KMS-11 (cell line): ENCODE data around the gene DYRK1B.

Experiments used
- H2AFZ ChIP-seq: fragments of 200-600 bp; sonication (generic); 2 replicates; pipeline ENCODE4 v1.6.1; 2016; ENCODE audit warnings: antibody characterized with exemption, mixed run types, low read depth
- H3K27ac ChIP-seq: fragments of 200-600 bp; sonication (generic); 2 replicates; pipeline ENCODE4 v1.6.1; 2016; ENCODE audit warnings: mild to moderate bottlenecking, mixed run types
- H3K27me3 ChIP-seq: fragments of 200-600 bp; sonication (generic); 2 replicates; pipeline ENCODE4 v1.6.1; 2017; ENCODE audit warnings: mild to moderate bottlenecking, low read depth, mixed run types, moderate library complexity; ENCODE audit not compliant: insufficient read depth
- H3K36me3 ChIP-seq: fragments of 200-600 bp; sonication (generic); 2 replicates; pipeline ENCODE4 v1.6.1; 2017; ENCODE audit warnings: mild to moderate bottlenecking, mixed run types; ENCODE audit not compliant: insufficient read depth
- H3K4me1 ChIP-seq: fragments of 200-600 bp; sonication (generic); 2 replicates; pipeline ENCODE4 v1.6.1; 2016; ENCODE audit warnings: mild to moderate bottlenecking, low read depth, mixed run types; ENCODE audit not compliant: poor library complexity, severe bottlenecking
- H3K4me2 ChIP-seq: fragments of 200-600 bp; sonication (generic); 2 replicates; pipeline ENCODE4 v1.7.0; 2016; ENCODE audit warnings: mild to moderate bottlenecking, mixed run types
- H3K4me3 ChIP-seq: fragments of 200-600 bp; sonication (generic); IDR thresholded peaks from 2 replicates; pipeline ENCODE4 v1.6.1; 2017; ENCODE audit warnings: low read depth, low read length, mixed read lengths; ENCODE audit not compliant: insufficient read depth
- H3K79me2 ChIP-seq: fragments of 200-600 bp; sonication (generic); 2 replicates; pipeline ENCODE4 v1.6.1; 2016; ENCODE audit warnings: low read depth, mixed run types; ENCODE audit not compliant: insufficient read depth
- H3K9ac ChIP-seq: fragments of 200-600 bp; sonication (generic); 2 replicates; pipeline ENCODE4 v1.6.1; 2016; ENCODE audit warnings: mild to moderate bottlenecking, mixed run types
- H4K20me1 ChIP-seq: fragments of 200-600 bp; sonication (generic); 2 replicates; pipeline ENCODE4 v1.6.1; 2016; ENCODE audit warnings: mild to moderate bottlenecking, mixed run types; ENCODE audit not compliant: insufficient read depth
- TF ChIP-seq, protein P1 (sequence below): fragments of 200-600 bp; sonication (generic); conservative IDR thresholded peaks from 2 replicates; pipeline ENCODE4 v1.6.1; 2017; ENCODE audit warnings: low read depth, mild to moderate bottlenecking, antibody characterized with exemption, low read length, moderate library complexity, mixed read lengths

DYRK1B gene

GRCh38 chr19:39845172-39845571 lies 11.2 kb upstream of the DYRK1B start:
- Histone ChIP-seq H3K36me3 (no peaks in the 10 kb centered on the region), H4K20me1 (peaks cover 21% of the 10 kb centered on the region), H3K79me2 (peaks cover 59% of the 10 kb centered on the region), H3K4me2 (peak overlapping the region; percentile 73), H2AFZ (no peak overlapping the region), H3K9ac (peak overlapping the region; percentile 95; the same call in 1 of the 2 replicates), H3K4me3 (no peak overlapping the region), H3K27me3 (no peaks in the 10 kb centered on the region), H3K4me1 (peaks cover 35% of the 10 kb centered on the region), H3K27ac (peak overlapping the region; percentile 73; the same call in 1 of the 2 replicates)
- TF ChIP-seq, protein P1, sequence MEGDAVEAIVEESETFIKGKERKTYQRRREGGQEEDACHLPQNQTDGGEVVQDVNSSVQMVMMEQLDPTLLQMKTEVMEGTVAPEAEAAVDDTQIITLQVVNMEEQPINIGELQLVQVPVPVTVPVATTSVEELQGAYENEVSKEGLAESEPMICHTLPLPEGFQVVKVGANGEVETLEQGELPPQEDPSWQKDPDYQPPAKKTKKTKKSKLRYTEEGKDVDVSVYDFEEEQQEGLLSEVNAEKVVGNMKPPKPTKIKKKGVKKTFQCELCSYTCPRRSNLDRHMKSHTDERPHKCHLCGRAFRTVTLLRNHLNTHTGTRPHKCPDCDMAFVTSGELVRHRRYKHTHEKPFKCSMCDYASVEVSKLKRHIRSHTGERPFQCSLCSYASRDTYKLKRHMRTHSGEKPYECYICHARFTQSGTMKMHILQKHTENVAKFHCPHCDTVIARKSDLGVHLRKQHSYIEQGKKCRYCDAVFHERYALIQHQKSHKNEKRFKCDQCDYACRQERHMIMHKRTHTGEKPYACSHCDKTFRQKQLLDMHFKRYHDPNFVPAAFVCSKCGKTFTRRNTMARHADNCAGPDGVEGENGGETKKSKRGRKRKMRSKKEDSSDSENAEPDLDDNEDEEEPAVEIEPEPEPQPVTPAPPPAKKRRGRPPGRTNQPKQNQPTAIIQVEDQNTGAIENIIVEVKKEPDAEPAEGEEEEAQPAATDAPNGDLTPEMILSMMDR: no peak

DNA sequence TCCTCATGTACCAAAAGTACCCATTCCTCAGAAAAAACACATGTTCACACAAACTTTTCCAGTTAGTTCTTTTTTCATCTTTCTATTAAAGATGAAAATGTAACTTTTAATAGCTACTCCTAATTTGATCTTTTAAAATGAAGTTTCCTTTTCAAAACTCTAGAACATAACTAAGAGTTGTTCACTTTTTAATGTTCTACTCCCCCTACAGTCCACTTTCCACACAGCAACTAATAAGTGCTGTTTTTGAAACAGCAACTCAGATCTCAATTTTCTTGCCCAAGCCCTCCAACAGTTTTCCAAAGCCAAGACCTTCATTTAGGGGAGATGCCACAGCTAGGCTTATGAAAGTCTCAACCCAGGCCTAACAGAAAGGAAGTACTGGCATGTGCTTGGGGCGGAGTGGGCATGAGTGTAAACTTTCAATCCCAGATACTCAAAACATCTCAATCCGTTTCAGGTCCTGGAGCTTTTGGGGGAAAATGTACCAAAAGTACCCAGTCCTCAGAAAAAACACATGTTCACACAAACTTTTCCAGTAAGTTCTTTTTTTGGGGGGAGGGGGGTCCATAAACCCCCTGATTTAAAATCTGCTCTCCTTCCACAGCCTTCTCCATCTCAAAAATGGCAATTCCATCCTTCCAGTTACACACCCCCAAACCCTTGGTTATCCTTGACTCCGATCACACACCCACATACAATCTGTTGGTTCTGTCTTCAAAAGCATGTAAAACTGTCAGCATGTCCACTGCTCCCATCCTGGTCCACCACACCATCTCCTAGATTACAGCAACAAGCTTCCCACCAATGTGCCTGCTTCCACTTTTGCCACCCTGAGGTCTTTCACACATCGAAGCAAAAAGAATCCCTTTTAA lies 10.2 kb upstream of the DYRK1B start:
- Histone ChIP-seq H3K9ac (no peak overlapping the region; the same call in 1 of the 2 replicates), H2AFZ (no peak overlapping the region), H3K4me2 (peak overlapping the region; percentile 73), H3K27me3 (no peaks in the 10 kb centered on the region), H3K79me2 (peaks cover 68% of the 10 kb centered on the region), H3K27ac (no peak overlapping the region), H4K20me1 (peaks cover 21% of the 10 kb centered on the region), H3K4me1 (peaks cover 35% of the 10 kb centered on the region), H3K36me3 (no peaks in the 10 kb centered on the region), H3K4me3 (no peak overlapping the region)
- TF ChIP-seq, protein P1: peak; percentile 71

- H2AFZ ChIP-seq: no peak overlapping the region
- H3K27ac ChIP-seq: peak overlapping the region; percentile 2; the same call in 1 of the 2 replicates
- no peaks in the 10 kb centered on the region for H3K36me3 ChIP-seq
- H3K9ac ChIP-seq: no peak overlapping the region
- peaks cover 21% of the 10 kb centered on the region for H4K20me1 ChIP-seq
- H3K4me2 ChIP-seq: peak overlapping the region; percentile 73; the same call in 1 of the 2 replicates
- H3K4me1 ChIP-seq: peaks cover 35% of the 10 kb centered on the region
- TF ChIP-seq, protein P1: no peak; the same call in 1 of the 2 replicates
- no peaks in the 10 kb centered on the region for H3K27me3 ChIP-seq
- no peak overlapping the region for H3K4me3 ChIP-seq
- H3K79me2 ChIP-seq: peaks cover 75% of the 10 kb centered on the region
These were observed 8.9 kb upstream of the DYRK1B start for GRCh38 chr19:39842693-39843435.

GRCh38 chr19:39841041-39841440 lies 7.1 kb upstream of the DYRK1B start:
- no peaks in the 10 kb centered on the region for H3K27me3 ChIP-seq
- H3K9ac ChIP-seq: no peak overlapping the region
- H3K4me3 ChIP-seq: no peak overlapping the region
- no peak overlapping the region for H3K4me2 ChIP-seq
- peaks cover 29% of the 10 kb centered on the region for H3K4me1 ChIP-seq
- H3K27ac ChIP-seq: no peak overlapping the region
- H2AFZ ChIP-seq: no peak overlapping the region
- peaks cover 5% of the 10 kb centered on the region; the same call in 1 of the 2 replicates for H3K36me3 ChIP-seq
- TF ChIP-seq, protein P1: no peak
- H3K79me2 ChIP-seq: peaks cover 73% of the 10 kb centered on the region
- H4K20me1 ChIP-seq: peaks cover 21% of the 10 kb centered on the region
